CD4-positive, alpha-beta T cell (primary cell): ENCODE data around the gene LRRC8E. TPM values are rescaled to one million over a fixed set of nuclear protein-coding genes. Genes with fewer than 3 reads are reported as not detected.

ENCODE experiments used
- ATAC-seq: fragments of 200-7000 bp; cut with Tn5 transposase; one replicate; pipeline ENCODE4 v1.10.0; 2022; ENCODE audit warnings: mild to moderate bottlenecking; ENCODE audit not compliant: poor library complexity
- CTCF ChIA-PET: fragments of 350-600 bp; sonication (Branson Sonifier 250); formaldehyde crosslinking; loops from one replicate; lab custom pipeline; 2021; ENCODE audit warnings: antibody characterized with exemption, inconsistent platforms; lab: Charles Lee
- POLR2A ChIA-PET: fragments of 350-600 bp; sonication (Branson Sonifier 250); formaldehyde crosslinking; loops from one replicate; lab custom pipeline; 2021; ENCODE audit warnings: antibody characterized with exemption, inconsistent platforms; lab: Charles Lee
- DNase-seq, 14 experiments: peaks; one replicate each; pipeline ENCODE4 v3.0.0-alpha.2; 2013 to 2020; ENCODE audit warnings: mixed read lengths in 2 of 14
- H3K27ac ChIP-seq, 2 donors: one replicate each; pipeline versions ENCODE4 v1.5.1 to v1.7.0; 2013; ENCODE audit warnings: low read length in 2 of 2, low read depth in 1 of 2, mild to moderate bottlenecking in 1 of 2
- H3K27me3 ChIP-seq, 2 experiments: 1 replicate in 1 of 2; 2 replicates in 1 of 2; pipeline versions ENCODE4 v1.6.1 to v1.7.0; 2013; ENCODE audit warnings: low read length in 2 of 2, control low read depth in 1 of 2, mild to moderate bottlenecking in 1 of 2, moderate library complexity in 1 of 2; ENCODE audit not compliant: insufficient read depth in 2 of 2, control insufficient read depth in 1 of 2
- H3K36me3 ChIP-seq: one replicate; pipeline ENCODE4 v1.6.1; 2013; ENCODE audit warnings: low read length, control low read depth; ENCODE audit not compliant: insufficient read depth
- H3K4me1 ChIP-seq: one replicate; pipeline ENCODE4 v1.6.1; 2013; ENCODE audit warnings: low read length, control low read depth; ENCODE audit not compliant: insufficient read depth
- H3K4me3 ChIP-seq: one replicate; pipeline ENCODE4 v1.5.1; 2013; ENCODE audit warnings: mild to moderate bottlenecking, low read length, moderate library complexity
- H3K9me3 ChIP-seq, 2 experiments: 1 replicate in 1 of 2; 2 replicates in 1 of 2; pipeline versions ENCODE4 v1.6.1 to v1.7.0; 2013; ENCODE audit warnings: low read length in 2 of 2, mild to moderate bottlenecking in 2 of 2, control low read depth in 1 of 2, moderate library complexity in 1 of 2; ENCODE audit not compliant: control insufficient read depth in 1 of 2, insufficient read depth in 1 of 2
- H3K27ac Mint-ChIP-seq: one replicate; pipeline ENCODE4 v1.8.0; 2020; ENCODE audit warnings: mixed read lengths
- H3K27me3 Mint-ChIP-seq: one replicate; pipeline ENCODE4 v1.8.0; 2021; ENCODE audit warnings: mixed read lengths
- H3K36me3 Mint-ChIP-seq: one replicate; pipeline ENCODE4 v1.8.0; 2021; ENCODE audit warnings: low read depth, mixed read lengths
- H3K4me1 Mint-ChIP-seq: one replicate; pipeline ENCODE4 v1.8.0; 2021; ENCODE audit warnings: low read depth, mixed read lengths
- H3K4me3 Mint-ChIP-seq: one replicate; pipeline ENCODE4 v1.8.0; 2020; ENCODE audit warnings: mild to moderate bottlenecking, mixed read lengths
- H3K9me3 Mint-ChIP-seq: one replicate; pipeline ENCODE4 v1.8.0; 2020; ENCODE audit warnings: mixed read lengths
- CTCF ChIP-seq: fragments of 200-600 bp; IDR thresholded peaks from one replicate; pipeline ENCODE4 v1.8.0; 2022; ENCODE audit warnings: antibody characterized with exemption, mild to moderate bottlenecking
- intact Hi-C, 2 experiments: fragments of 100-400 bp; cut with DNase I in 1 of 2; cut with micrococcal nuclease in 1 of 2; formaldehyde crosslinking; loops; one replicate each; pipeline versions ENCODE4 v1.15.1 to v1.9.0; 2023 to 2025; cut with DNase I, micrococcal nuclease
- total RNA-seq, 174 experiments: library from RNA in 2 of 174; stranded (reverse) in 2 of 174; gene quantifications; one replicate each; pipeline ENCODE4 v1.2.3 and lab custom pipeline; 2021 to 2026

Gene LRRC8E
- total RNA-seq, 2 experiments from 2014 or later = not detected

- Histone ChIP-seq H3K36me3 (peaks cover 40% of the 10 kb centered on the region), H3K27me3 (no peaks in the 10 kb centered on the region), H3K4me1 (peaks cover 30% of the 10 kb centered on the region), H3K4me3 (no peak overlapping the region), H3K27ac (no peak overlapping the region), H3K9me3 (no peaks in the 10 kb centered on the region)
- DNase-seq (no peak), ATAC-seq (no peak)
- TF ChIP-seq CTCF = no peak
- H3K27ac Mint-ChIP-seq = peak overlapping the region; percentile 70
- H3K27me3 Mint-ChIP-seq = no peaks in the 10 kb centered on the region
- H3K4me1 Mint-ChIP-seq = peaks cover 36% of the 10 kb centered on the region
- CTCF ChIA-PET = no interaction called here
- intact Hi-C loops = loop anchor here (5.0 to 10.0 kb wide), 7 partner anchors 39 to 891 kb away; partner anchors contain the start of genes ELAVL1 (in 1 of the 2), MAP2K7 (in 1 of the 2), MBD3L1 (in 1 of the 2) and RAB11B (in 1 of the 2)
- H3K36me3 Mint-ChIP-seq = peaks cover 51% of the 10 kb centered on the region
- no peaks in the 10 kb centered on the region for H3K9me3 Mint-ChIP-seq
- POLR2A ChIA-PET = no interaction called here
- peak overlapping the region; percentile 73 for H3K4me3 Mint-ChIP-seq
Measured at GRCh38 chr19:7940841-7941240, 52.5 kb downstream of the LRRC8E start.

GRCh38 chr19:7941895-7942596, 53.7 kb downstream of the LRRC8E start:
- ChIA-PET CTCF (interaction anchor here (1.9 kb wide), 1 partner anchor 73 kb away, joined by 5 read pairs; no protein-coding TSS in a partner anchor), POLR2A (interaction anchor here (1.5 to 2.6 kb wide), 3 partner anchors 21 to 38 kb away, joined by 3 to 12 read pairs (median 11); partner anchors contain the start of gene MAP2K7)
- peaks cover 30% of the 10 kb centered on the region for H3K4me1 ChIP-seq
- TF ChIP-seq CTCF = no peak
- no peaks in the 10 kb centered on the region for H3K9me3 Mint-ChIP-seq
- DNase-seq (no peak), ATAC-seq (no peak)
- H3K27ac ChIP-seq = no peak overlapping the region
- H3K9me3 ChIP-seq = no peaks in the 10 kb centered on the region
- peak overlapping the region; percentile 95 for H3K4me3 Mint-ChIP-seq
- intact Hi-C loops = loop anchor here (2.0 to 10.0 kb wide), 8 partner anchors 40 to 890 kb away; partner anchors contain the start of genes ELAVL1 (in 1 of the 2), MAP2K7 (in 1 of the 2), MBD3L1 (in 1 of the 2) and RAB11B (in 1 of the 2)
- peaks cover 36% of the 10 kb centered on the region for H3K4me1 Mint-ChIP-seq
- no peak overlapping the region for H3K27ac Mint-ChIP-seq
- H3K36me3 ChIP-seq = peaks cover 31% of the 10 kb centered on the region
- peaks cover 39% of the 10 kb centered on the region for H3K36me3 Mint-ChIP-seq
- no peaks in the 10 kb centered on the region for H3K27me3 Mint-ChIP-seq
- no peak overlapping the region for H3K4me3 ChIP-seq
- H3K27me3 ChIP-seq = no peaks in the 10 kb centered on the region

GRCh38 chr19:7942981-7943443, 54.7 kb downstream of the LRRC8E start:
- Mint-ChIP-seq H3K9me3 (no peaks in the 10 kb centered on the region), H3K4me1 (peaks cover 36% of the 10 kb centered on the region), H3K27me3 (no peaks in the 10 kb centered on the region), H3K36me3 (peaks cover 32% of the 10 kb centered on the region), H3K27ac (peak overlapping the region; percentile 87), H3K4me3 (peak overlapping the region; percentile 95)
- Histone ChIP-seq H3K9me3 (no peaks in the 10 kb centered on the region), H3K27me3 (no peaks in the 10 kb centered on the region), H3K4me1 (peaks cover 30% of the 10 kb centered on the region), H3K36me3 (peaks cover 21% of the 10 kb centered on the region), H3K4me3 (peak overlapping the region; percentile 97), H3K27ac (peak overlapping the region; percentile 96 to 97)
- DNase-seq (peak in 1 of 14 experiments; percentile 23), ATAC-seq (peak; percentile 4)
- ChIA-PET POLR2A (interaction anchor here (0.6 to 2.6 kb wide), 17 partner anchors 9 to 1518 kb away, joined by 3 to 47 read pairs (median 6); partner anchors contain the start of genes CERS4, ELAVL1, KHSRP and MAP2K7), CTCF (interaction anchor here (0.7 to 3.1 kb wide), 11 partner anchors 14 to 411 kb away, joined by 3 to 36 read pairs (median 5); partner anchors contain the start of genes MAP2K7, NDUFA7, RPS28 and SNAPC2)
- TF ChIP-seq CTCF = no peak
- intact Hi-C loops = loop anchor here (2.0 to 10.0 kb wide), 8 partner anchors 41 to 889 kb away; partner anchors contain the start of genes ELAVL1 (in 1 of the 2), MAP2K7 (in 1 of the 2), MBD3L1 (in 1 of the 2) and RAB11B (in 1 of the 2)
